GM12878 (cell line): ENCODE data around the gene LYSMD2. TPM values are rescaled to one million over a fixed set of nuclear protein-coding genes. Genes with fewer than 3 reads are reported as not detected.

ENCODE experiments used
- ATAC-seq: fragments of 200-7000 bp; cut with Tn5 transposase; 3 replicates; pipeline ENCODE4 v1.9.1; 2020; ENCODE audit warnings: mild to moderate bottlenecking, moderate library complexity
- BruUV-seq: library from RNA; stranded (reverse); fragments of 400-500 nt; replicated peaks from 2 replicates; lab custom pipeline; 2021; lab: Mats Ljungman, UMichigan
- CTCF ChIA-PET: fragments of 300-600 bp; sonication (Branson Sonifier 250); formaldehyde crosslinking; extraction: SDS; loops from one replicate; lab custom pipeline; 2021; ENCODE audit warnings: inconsistent platforms; lab: Yijun Ruan, JAX
- POLR2A ChIA-PET: fragments of 350-600 bp; formaldehyde crosslinking; extraction: SDS; loops from one replicate; lab custom pipeline; 2021; ENCODE audit warnings: inconsistent platforms; lab: Charles Lee
- RAD21 ChIA-PET: fragments of 300-600 bp; sonication (Branson Sonifier 250); formaldehyde crosslinking; loops from one replicate; lab custom pipeline; 2023; ENCODE audit warnings: antibody characterized with exemption; ENCODE audit not compliant: unreplicated experiment; lab: Charles Lee
- SMC1A ChIA-PET: fragments of 300-600 bp; sonication (Branson Sonifier 250); formaldehyde crosslinking; loops from one replicate; lab custom pipeline; 2023; ENCODE audit not compliant: unreplicated experiment, uncharacterized antibody; lab: Charles Lee
- DNase-seq: peaks from one replicate; pipeline ENCODE4 v3.0.0-alpha.2; 2011; ENCODE audit warnings: low read depth, low spot score
- FAIRE-seq: peaks from 3 replicates; lab custom pipeline; 2011; peaks lifted over from hg19 to GRCh38; lab: Jason Lieb, UNC
- H2AFZ ChIP-seq: 2 replicates; pipeline ENCODE4 v1.6.0; 2011; ENCODE audit warnings: low read depth, low read length, control low read depth; ENCODE audit not compliant: control insufficient read depth
- H3K27ac ChIP-seq: 2 replicates; pipeline ENCODE4 v1.5.1; 2011; ENCODE audit warnings: control low read depth; ENCODE audit not compliant: control insufficient read depth, insufficient read depth
- H3K27me3 ChIP-seq, 2 experiments: replicated peaks in 1 of 2; 2 replicates each; pipeline versions ENCODE4 v1.6.0 to v1.6.1; 2011; ENCODE audit warnings: low read length in 1 of 2; ENCODE audit not compliant: control insufficient read depth in 2 of 2, insufficient read depth in 2 of 2
- H3K36me3 ChIP-seq, 2 experiments: 2 replicates each; pipeline ENCODE4 v1.5.1; 2011; ENCODE audit warnings: low read length in 1 of 2; ENCODE audit not compliant: control insufficient read depth in 2 of 2, insufficient read depth in 2 of 2
- H3K4me1 ChIP-seq: 2 replicates; pipeline ENCODE4 v1.6.1; 2011; ENCODE audit warnings: mild to moderate bottlenecking, low read length, moderate library complexity, mixed read lengths; ENCODE audit not compliant: control insufficient read depth, insufficient read depth
- H3K4me2 ChIP-seq: 2 replicates; pipeline ENCODE4 v1.6.0; 2011; ENCODE audit warnings: control low read depth; ENCODE audit not compliant: control insufficient read depth, insufficient read depth
- H3K4me3 ChIP-seq: fragments of 200-600 bp; sonication (generic); 2 replicates; pipeline ENCODE4 v1.5.1; 2016
- H3K79me2 ChIP-seq: 2 replicates; pipeline ENCODE4 v1.6.0; 2011; ENCODE audit warnings: low read length; ENCODE audit not compliant: control insufficient read depth, insufficient read depth
- H3K9ac ChIP-seq: 2 replicates; pipeline ENCODE4 v1.8.0; 2011; ENCODE audit warnings: low read length, control low read depth, mixed read lengths; ENCODE audit not compliant: control insufficient read depth, insufficient read depth
- H3K9me3 ChIP-seq: replicated peaks from 3 replicates; pipeline ENCODE4 v1.5.1; 2011; ENCODE audit warnings: mild to moderate bottlenecking, low read length; ENCODE audit not compliant: control insufficient read depth, insufficient read depth
- H4K20me1 ChIP-seq: 2 replicates; pipeline ENCODE4 v1.6.0; 2011; ENCODE audit not compliant: control insufficient read depth, insufficient read depth
- CHD2 ChIP-seq: IDR thresholded peaks from 2 replicates; pipeline ENCODE4 v1.6.1; 2011; ENCODE audit warnings: low read depth, low read length, improper control_type of control experiment, borderline replicate concordance
- EZH2 ChIP-seq: IDR thresholded peaks from 2 replicates; pipeline ENCODE4 v1.6.1; 2012; ENCODE audit warnings: low read depth, mild to moderate bottlenecking, control low read depth, inconsistent platforms, low read length, borderline replicate concordance; ENCODE audit not compliant: control insufficient read depth
- IKZF1 ChIP-seq: fragments of 450-650 bp; conservative IDR thresholded peaks from 2 replicates; pipeline ENCODE4 v1.6.1; 2017; ENCODE audit warnings: antibody characterized with exemption, mild to moderate bottlenecking
- RCOR1 ChIP-seq: conservative IDR thresholded peaks from 2 replicates; pipeline ENCODE4 v1.6.1; 2012; ENCODE audit warnings: low read depth, low read length, improper control_type of control experiment
- SPI1 ChIP-seq: IDR thresholded peaks from 2 replicates; pipeline ENCODE4 v1.6.1; 2011; ENCODE audit warnings: low read depth, mild to moderate bottlenecking, low read length, moderate library complexity, borderline replicate concordance; ENCODE audit not compliant: insufficient read depth
- ZNF274 ChIP-seq: IDR thresholded peaks from one replicate; pipeline ENCODE4 v1.8.0; 2011; ENCODE audit not compliant: insufficient read length, insufficient read depth
- ZNF384 ChIP-seq: IDR thresholded peaks from 2 replicates; pipeline ENCODE4 v1.6.1; 2012; ENCODE audit warnings: low read depth, mild to moderate bottlenecking, low read length, improper control_type of control experiment, borderline replicate concordance
- WGBS: methylation state at CpG from one replicate; pipeline ENCODE4 v1.1.6; 2016; ENCODE audit warnings: low lambda C conversion rate; ENCODE audit not compliant: insufficient replicate concordance, insufficient coverage; ENCODE audit errors: missing lambda C conversion rate; 5-methylcytosine and 5-hydroxymethylcytosine counted together
- in situ Hi-C: fragments of 300-500 bp; cut with MboI; formaldehyde crosslinking; loops from 9 replicates; pipeline ENCODE4 v1.14.3; 2018; ENCODE audit warnings: mixed read lengths
- intact Hi-C: fragments of 100-400 bp; cut with micrococcal nuclease; formaldehyde crosslinking; loops from one replicate; pipeline ENCODE4 v1.14.2; 2022; ENCODE audit not compliant: unreplicated experiment
- polyA plus RNA-seq, 11 experiments: library from polyadenylated mRNA; depleted of rRNA in 4 of 11; unstranded in 6 of 11; stranded (reverse) in 5 of 11; fragments of >200 nt; fragmentation: Nextera tagmentation in 4 of 11; fragmentation: Illumina TruSeq in 1 of 11; extraction: Ambion mirVana in 4 of 11; extraction: Trizol in 1 of 11; gene quantifications; 1 replicate in 1 of 11; 2 replicates in 10 of 11; pipeline versions ENCODE4 v1.2.1 to v1.2.3, GENCODE V29; 2011 to 2016; ENCODE audit warnings: inconsistent platforms in 2 of 11, missing spikeins in 2 of 11, low read depth in 1 of 11
- total RNA-seq, 4 experiments: library from RNA; depleted of rRNA in 3 of 4; stranded (reverse); fragments of >200 nt in 3 of 4; fragmentation: Illumina TruSeq in 1 of 4; extraction: Trizol in 1 of 4; gene quantifications; 2 replicates each; pipeline versions ENCODE4 v1.2.1 to v1.2.3, GENCODE V29; 2013 to 2021
- TF ChIP-seq, protein P1 (sequence below): fragments of 450-650 bp; IDR thresholded peaks from 2 replicates; pipeline ENCODE4 v1.6.1; 2017; ENCODE audit warnings: mild to moderate bottlenecking

LYSMD2 gene
- total and polyA plus RNA-seq, 10 of the 15 experiments (the other 5 are each of a cell fraction or from before 2014, with no cell fraction given) = 30.5 to 61.3 (median 45.4) TPM

DNA sequence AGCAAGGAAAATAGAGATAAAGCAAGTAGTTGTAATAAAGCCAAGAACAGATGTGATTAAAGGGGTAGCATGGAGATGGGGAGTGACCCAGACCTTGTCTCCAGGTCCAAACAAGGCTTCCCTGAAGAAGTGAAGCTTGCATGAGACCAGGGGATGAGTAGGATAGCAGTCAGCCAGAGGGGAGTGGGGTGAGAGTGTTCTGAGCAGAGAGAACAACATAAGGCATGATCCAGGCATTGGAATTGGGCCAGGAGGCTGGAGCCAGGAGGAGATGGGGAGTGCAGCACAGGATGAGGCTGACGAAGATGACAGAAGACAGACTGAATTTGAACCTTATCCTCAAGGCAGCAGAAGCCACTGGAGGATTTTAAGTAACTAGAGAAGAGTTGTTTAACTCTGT, 21.2 kb upstream of the LYSMD2 start:
- in situ Hi-C loops = no loop called here
- no TSS peak for BruUV-seq
- no peak for DNase-seq
- no peak for FAIRE-seq
- Histone ChIP-seq H3K9ac (no peak overlapping the region), H3K36me3 (no peaks in the 10 kb centered on the region), H3K79me2 (no peaks in the 10 kb centered on the region), H4K20me1 (no peaks in the 10 kb centered on the region), H3K27me3 (no peaks in the 10 kb centered on the region), H3K4me2 (no peak overlapping the region), H3K9me3 (no peaks in the 10 kb centered on the region), H2AFZ (no peak overlapping the region), H3K27ac (no peak overlapping the region), H3K4me3 (no peak overlapping the region), H3K4me1 (no peaks in the 10 kb centered on the region)
- POLR2A ChIA-PET = no interaction called here
- RAD21 ChIA-PET = interaction anchor here (1.4 to 2.4 kb wide), 3 partner anchors 15 to 25 kb away, joined by 3 to 6 read pairs (median 5); no protein-coding TSS in a partner anchor
- SMC1A ChIA-PET = interaction anchor here (1.3 kb wide), 1 partner anchor 108 kb away, joined by 5 read pairs; no protein-coding TSS in a partner anchor
- CTCF ChIA-PET = interaction anchor here (1.0 to 4.2 kb wide), 5 partner anchors 18 to 222 kb away, joined by 3 to 31 read pairs (median 3); no protein-coding TSS in a partner anchor
- intact Hi-C loops = no loop called here
- ATAC-seq = no peak
- TF ChIP-seq IKZF1 = no peak
- TF ChIP-seq SPI1 = no peak
- no peak for TF ChIP-seq ZNF274
- no peak for TF ChIP-seq CHD2
- whole genome bisulfite sequencing = 69% methylated on average over 1 of the region's 1 CpG

DNA sequence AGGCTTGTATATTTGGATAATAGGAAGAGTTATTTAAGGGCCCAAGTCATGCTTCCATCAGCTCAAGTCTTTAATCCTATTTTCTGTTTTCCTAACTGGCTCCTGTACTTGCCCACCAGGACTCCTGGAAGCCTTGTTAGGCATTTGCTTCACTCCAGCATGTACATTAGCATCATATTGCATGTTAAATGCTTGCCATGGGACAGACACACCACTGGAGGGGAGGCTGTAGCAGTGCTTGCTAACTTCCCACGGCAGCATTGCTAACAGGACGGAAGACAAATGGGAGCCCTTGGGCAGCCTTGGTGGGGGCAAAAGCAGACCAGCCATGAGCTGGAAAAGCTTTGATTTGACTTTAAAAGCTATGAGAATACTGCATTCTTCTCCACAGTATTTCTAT, 20.0 kb upstream of the LYSMD2 start:
- Histone ChIP-seq H2AFZ (no peak overlapping the region), H3K9ac (no peak overlapping the region), H3K27ac (no peak overlapping the region), H3K4me1 (no peaks in the 10 kb centered on the region), H3K4me2 (no peak overlapping the region), H3K36me3 (no peaks in the 10 kb centered on the region), H3K27me3 (no peaks in the 10 kb centered on the region; a peak in 1 of 4 replicates), H3K9me3 (no peaks in the 10 kb centered on the region), H3K4me3 (no peak overlapping the region), H4K20me1 (no peaks in the 10 kb centered on the region), H3K79me2 (no peaks in the 10 kb centered on the region)
- intact Hi-C loops (no loop called here), in situ Hi-C loops (no loop called here)
- ATAC-seq = no peak
- POLR2A ChIA-PET = no interaction called here
- no peak for DNase-seq
- WGBS = 97% methylated on average over 2 of the region's 2 CpGs
- CTCF ChIA-PET = interaction anchor here (0.7 to 4.2 kb wide), 9 partner anchors 10 to 470 kb away, joined by 3 to 31 read pairs (median 4); no protein-coding TSS in a partner anchor
- no peak for FAIRE-seq
- RAD21 ChIA-PET = interaction anchor here (1.3 to 2.4 kb wide), 3 partner anchors 21 to 107 kb away, joined by 5 to 8 read pairs (median 6); no protein-coding TSS in a partner anchor
- SMC1A ChIA-PET = interaction anchor here (0.7 to 2.8 kb wide), 6 partner anchors 9 to 107 kb away, joined by 3 to 12 read pairs (median 5); no protein-coding TSS in a partner anchor
- no TSS peak for BruUV-seq
- no peak for TF ChIP-seq EZH2
- no peak for TF ChIP-seq ZNF384
- TF ChIP-seq RCOR1 = no peak
- TF ChIP-seq, protein P1, sequence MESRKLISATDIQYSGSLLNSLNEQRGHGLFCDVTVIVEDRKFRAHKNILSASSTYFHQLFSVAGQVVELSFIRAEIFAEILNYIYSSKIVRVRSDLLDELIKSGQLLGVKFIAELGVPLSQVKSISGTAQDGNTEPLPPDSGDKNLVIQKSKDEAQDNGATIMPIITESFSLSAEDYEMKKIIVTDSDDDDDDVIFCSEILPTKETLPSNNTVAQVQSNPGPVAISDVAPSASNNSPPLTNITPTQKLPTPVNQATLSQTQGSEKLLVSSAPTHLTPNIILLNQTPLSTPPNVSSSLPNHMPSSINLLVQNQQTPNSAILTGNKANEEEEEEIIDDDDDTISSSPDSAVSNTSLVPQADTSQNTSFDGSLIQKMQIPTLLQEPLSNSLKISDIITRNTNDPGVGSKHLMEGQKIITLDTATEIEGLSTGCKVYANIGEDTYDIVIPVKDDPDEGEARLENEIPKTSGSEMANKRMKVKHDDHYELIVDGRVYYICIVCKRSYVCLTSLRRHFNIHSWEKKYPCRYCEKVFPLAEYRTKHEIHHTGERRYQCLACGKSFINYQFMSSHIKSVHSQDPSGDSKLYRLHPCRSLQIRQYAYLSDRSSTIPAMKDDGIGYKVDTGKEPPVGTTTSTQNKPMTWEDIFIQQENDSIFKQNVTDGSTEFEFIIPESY = no peak
